Uterus (tissue), 2 donors: ENCODE data around the gene KRCC1.
"Not testable (repeated sequence)": the region's sequence is repeated elsewhere in the genome, so short reads cannot be mapped to it uniquely, and the experiment has no call there.

Source experiments
- POLR2A ChIP-seq, 2 donors: fragments of 450-650 bp; IDR thresholded peaks; one replicate each; pipeline ENCODE4 v1.6.1; 2016; ENCODE audit warnings: antibody characterized with exemption in 2 of 2, mild to moderate bottlenecking in 1 of 2, moderate library complexity in 1 of 2
- TF ChIP-seq, protein P1 (sequence below), 4 experiments: fragments of 200-600 bp in 2 of 4; fragments of 450-650 bp in 2 of 4; sonication (generic) in 2 of 4; IDR thresholded peaks; one replicate each; pipeline ENCODE4 v1.5.1; 2016 to 2019; ENCODE audit warnings: antibody characterized with exemption in 4 of 4, mild to moderate bottlenecking in 2 of 4, moderate library complexity in 1 of 4

- TF ChIP-seq, protein P1, sequence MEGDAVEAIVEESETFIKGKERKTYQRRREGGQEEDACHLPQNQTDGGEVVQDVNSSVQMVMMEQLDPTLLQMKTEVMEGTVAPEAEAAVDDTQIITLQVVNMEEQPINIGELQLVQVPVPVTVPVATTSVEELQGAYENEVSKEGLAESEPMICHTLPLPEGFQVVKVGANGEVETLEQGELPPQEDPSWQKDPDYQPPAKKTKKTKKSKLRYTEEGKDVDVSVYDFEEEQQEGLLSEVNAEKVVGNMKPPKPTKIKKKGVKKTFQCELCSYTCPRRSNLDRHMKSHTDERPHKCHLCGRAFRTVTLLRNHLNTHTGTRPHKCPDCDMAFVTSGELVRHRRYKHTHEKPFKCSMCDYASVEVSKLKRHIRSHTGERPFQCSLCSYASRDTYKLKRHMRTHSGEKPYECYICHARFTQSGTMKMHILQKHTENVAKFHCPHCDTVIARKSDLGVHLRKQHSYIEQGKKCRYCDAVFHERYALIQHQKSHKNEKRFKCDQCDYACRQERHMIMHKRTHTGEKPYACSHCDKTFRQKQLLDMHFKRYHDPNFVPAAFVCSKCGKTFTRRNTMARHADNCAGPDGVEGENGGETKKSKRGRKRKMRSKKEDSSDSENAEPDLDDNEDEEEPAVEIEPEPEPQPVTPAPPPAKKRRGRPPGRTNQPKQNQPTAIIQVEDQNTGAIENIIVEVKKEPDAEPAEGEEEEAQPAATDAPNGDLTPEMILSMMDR (IDR thresholded peaks at IDR 0.05), result not testable (repeated sequence)
- TF ChIP-seq POLR2A (IDR thresholded peaks at IDR 0.05), result not testable (repeated sequence)
Observed at GRCh38 chr2:87987473-87987872, 68.1 kb downstream of the KRCC1 start.
